GM19468 (cell line): ENCODE results near the gene GP1BA.

ENCODE experiments used
- ATAC-seq: cut with Tn5 transposase; IDR thresholded peaks from one replicate; pipeline ENCODE4 v1.9.1; 2021; ENCODE audit warnings: mild to moderate bottlenecking, moderate library complexity, moderate number of reproducible peaks; ENCODE audit not compliant: unreplicated experiment; ENCODE audit errors: extremely low read depth

The GP1BA gene

DNA sequence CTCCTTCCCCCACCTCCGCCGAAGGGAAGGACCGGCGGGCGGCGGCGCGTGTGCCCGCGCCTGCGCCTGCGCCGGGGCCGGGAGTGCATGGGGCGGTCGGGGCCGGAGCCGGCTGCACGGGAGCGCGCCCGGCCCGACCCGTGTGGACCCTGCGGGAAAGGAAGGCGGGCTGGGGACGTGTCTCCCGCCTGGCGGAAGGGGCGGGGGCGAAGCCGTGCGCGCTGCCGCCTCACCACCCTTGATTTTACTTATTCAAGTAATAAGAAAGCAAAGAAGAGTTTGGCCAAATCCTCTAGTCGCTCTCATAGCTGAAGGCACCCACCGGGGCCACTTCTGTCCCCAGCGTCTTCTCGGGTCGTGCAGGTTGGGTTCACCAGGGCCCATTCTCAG is 16.8 kb downstream of the GP1BA start:
- ATAC-seq, result no peak

DNA sequence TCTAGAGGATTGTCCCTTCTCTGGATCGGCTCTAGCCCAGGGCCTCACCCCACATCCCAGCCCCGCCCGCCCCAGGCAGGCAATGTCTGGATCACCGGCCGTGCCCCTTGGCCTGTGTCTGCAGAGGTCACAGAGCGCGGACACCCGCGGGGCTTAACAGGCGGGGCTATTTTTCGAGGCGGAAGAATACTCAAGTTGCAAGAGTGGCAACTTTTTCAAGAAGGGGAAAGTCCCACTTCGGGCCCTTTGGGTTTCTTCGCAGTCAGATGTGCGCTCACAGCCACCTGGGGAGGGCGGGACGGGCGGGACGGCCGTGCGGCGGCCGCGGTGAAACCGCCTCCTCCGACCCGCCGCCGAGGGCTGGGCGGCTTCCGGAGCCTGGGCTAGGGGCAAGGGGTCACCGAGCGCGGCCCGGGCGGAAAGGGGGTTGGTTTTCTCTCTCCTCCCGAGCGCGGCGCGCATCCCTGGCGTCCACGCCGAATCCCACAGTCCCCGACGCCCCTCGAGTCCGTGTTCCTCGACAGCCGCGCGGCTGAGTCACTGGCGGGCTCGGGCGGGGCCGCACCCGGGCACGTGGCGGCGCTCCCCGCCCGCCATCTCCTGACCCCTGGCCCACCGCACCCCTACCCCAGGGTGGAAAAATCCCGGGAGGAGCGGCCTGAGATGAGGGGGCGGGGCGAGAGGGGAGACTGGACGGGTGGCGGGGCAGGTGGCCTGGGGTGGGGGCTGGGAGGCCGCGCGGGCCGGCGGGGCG is 17.4 kb downstream of the GP1BA start:
- ATAC-seq, result no peak

GRCh38 chr17:4950075-4950745 is 18.1 kb downstream of the GP1BA start:
- no peak for ATAC-seq

DNA sequence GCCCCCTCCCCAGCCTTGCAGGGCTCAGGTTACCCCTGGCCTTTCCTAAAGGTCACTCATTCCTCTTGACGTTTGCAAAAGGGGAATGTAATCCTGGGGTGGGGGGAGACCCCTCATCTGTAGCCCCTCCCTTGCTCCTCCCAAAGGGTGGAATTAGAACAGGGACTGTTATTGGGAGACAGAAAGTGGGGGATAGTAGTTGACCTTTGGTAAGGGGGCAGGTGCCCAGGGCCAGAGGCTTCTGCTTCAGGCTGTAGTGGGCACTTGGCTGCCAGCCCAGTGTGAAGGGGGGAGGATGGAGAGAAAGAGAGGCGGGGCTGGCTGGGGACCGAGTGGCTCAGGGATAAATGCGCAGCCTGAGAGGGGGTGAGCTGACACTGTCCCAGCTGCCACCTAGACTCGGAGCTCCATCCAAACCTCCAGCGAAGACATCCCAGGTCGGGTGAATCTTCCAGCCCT is 18.7 kb downstream of the GP1BA start, which contains the start of gene ENO3:
ENO3 (plus strand) TSS at position 374 of the 459 bp plus-strand sequence. CDS start 711 bp downstream, outside the sequence.
- no peak for ATAC-seq

- no peak for ATAC-seq
Measured at GRCh38 chr17:4951486-4951885, 19.4 kb downstream of the GP1BA start.

- ATAC-seq, result no peak
Measured at GRCh38 chr17:4953451-4953961, 21.4 kb downstream of the GP1BA start.

DNA sequence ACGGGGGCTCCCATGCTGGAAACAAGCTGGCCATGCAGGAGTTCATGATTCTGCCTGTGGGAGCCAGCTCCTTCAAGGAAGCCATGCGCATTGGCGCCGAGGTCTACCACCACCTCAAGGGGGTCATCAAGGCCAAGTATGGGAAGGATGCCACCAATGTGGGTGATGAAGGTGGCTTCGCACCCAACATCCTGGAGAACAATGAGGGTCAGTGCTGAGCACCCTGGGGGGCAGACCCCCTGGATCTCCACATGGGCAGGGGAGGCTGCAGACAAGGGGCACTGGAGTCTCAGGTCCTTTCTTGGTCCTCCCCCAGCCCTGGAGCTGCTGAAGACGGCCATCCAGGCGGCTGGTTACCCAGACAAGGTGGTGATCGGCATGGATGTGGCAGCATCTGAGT is 23.0 kb downstream of the GP1BA start:
- no peak for ATAC-seq

DNA sequence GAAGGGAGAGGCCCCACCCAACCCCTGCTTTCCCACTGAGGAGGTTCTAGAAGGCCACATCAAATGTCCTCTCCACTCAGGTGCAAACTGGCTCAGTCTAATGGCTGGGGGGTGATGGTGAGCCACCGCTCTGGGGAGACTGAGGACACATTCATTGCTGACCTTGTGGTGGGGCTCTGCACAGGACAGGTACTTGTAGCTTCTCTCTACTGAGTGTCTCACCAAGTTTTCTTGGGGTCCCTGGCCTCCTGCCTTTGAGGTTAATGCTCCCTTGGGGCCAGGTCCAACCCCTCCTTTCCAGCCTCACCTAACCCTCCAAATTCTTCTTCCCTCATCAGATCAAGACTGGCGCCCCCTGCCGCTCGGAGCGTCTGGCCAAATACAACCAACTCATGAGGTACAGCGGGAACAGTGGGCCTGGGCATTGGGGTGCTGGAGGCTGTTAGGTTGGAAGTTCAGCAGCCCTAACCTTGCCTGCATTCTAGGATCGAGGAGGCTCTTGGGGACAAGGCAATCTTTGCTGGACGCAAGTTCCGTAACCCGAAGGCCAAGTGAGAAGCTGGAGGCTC is 24.5 kb downstream of the GP1BA start:
- no peak for ATAC-seq

DNA sequence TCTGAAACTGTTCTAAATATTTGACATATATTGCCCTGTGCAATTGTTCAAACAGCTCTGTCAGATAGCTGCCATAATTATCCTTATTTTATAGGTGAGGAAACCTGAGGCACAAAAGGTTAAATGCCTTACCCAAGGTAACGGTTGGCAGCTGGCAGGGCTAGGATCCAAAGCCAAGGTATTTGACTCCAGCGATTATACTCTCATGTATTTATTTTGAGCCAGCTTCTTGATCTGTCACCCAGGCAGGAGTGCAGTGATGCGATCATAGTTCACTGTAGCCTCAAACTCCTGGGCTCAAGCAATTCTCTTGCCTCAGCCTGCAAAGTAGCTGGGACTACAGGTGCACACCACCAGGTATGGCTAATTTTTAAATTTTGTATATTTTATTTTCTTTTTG is 26.0 kb downstream of the GP1BA start:
- no peak for ATAC-seq

GRCh38 chr17:4959261-4959965 is 27.3 kb downstream of the GP1BA start:
- no peak for ATAC-seq

- ATAC-seq, result no peak
Measured at GRCh38 chr17:4960279-4960922, 28.3 kb downstream of the GP1BA start.

DNA sequence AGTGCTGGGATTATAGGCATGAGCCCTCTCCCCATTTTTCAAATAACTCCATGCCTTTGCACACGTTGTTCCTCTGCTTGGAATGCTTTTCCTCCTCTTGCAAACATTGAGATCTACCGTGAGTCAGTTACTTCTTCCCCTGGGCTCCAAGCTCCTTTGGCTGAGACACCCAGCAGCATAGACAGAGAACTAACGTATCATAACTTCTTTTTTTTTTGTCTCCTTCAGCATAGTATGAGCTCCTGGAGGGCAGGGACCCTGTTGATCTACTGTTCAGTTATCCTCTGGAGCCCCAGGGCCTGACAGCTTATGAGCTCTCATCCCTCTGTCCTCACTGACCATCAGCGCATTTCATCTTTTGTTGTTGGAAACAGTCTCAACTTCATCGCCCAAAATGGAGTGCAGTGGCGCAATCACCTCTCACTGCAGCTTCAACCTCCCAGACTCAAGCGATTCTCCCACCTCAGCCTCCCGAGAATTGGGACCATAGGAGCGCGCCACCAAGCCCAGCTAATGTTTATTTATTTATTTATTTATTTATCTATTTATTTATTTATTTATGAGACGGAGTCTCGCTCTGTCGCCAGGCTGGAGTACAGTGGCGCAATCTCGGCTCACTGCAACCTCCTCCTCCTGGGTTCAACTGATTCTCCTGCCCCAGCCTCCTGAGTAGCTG is 33.4 kb downstream of the GP1BA start:
- ATAC-seq, result no peak

DNA sequence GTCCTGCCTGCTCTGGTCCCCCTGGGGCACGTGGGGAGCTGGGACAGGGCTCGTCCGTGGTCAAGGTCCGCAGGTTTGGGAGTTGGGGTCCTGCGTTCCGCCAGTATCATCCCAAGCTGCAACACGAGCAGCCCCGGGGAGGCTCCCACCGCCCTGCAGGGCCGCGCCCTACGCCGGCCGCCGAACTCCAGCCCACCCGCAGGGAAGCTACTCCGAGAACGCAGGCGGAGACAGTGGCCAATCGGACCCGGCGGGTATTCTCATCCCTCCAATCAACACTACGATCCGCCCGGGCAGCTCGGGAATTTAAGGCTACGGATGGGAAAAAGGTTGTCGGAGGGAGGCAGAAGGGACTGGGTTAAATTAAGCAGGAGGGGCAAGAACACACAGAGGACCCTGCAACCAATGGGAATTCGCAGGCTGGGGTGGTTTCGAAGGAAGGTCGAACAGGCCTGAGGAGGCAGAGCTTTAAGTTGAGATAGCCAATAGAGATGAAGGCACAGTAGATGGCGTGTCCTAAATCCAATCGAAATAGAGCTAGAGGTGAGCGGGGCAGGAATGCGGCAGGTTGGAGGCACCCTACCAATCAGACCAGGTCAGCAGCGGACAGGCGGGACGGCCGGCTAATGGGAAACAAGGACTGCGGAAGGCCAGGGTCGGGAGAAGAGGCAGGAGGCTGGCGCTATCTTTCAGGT is 34.9 kb downstream of the GP1BA start:
- peak; percentile 75 for ATAC-seq

DNA sequence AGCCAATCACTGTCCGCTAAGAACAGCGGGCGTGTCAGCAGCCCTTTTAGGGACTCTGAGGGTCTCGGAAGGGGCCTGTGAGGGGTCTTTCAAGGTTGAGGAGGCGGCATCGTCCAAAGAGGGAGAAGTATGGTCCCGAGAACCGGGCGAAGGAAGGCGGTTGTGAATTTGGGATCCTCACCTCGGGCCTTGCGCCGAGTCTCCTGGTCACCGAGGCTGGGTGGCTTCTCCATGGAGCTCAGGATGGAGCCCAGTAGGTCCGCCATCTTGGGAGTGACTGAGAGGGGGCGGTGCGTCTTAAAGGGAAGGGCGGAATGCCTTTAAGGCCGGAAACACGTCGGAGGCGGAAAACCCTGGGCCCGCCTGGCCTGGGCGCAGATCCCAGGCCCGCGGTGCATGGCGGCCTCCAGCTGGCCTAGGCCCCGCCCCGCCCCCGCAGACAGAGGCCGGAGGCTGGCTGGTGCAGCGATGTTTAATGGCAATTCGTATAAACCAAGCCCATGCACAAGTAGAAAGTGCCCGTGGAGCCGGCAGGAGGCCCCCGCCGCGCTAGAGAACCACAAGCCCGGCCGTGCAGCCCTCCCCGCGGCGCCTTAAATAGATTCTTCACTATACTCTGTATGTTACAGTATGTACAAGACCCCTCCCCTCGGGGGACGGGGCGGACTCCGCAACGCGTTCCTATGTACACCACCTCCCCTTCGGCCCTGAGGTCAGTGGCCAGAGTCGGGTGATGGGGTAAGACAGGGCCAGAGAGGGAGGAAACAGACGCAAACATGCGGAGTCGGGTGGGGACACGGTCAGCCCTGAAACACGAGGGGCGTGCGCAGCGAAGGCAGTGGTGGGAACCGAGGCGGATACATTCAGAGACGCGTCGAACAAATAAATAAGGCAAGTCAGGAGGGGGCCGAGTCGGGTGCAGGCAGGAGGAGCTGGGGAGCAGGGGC is 35.7 kb downstream of the GP1BA start, which contains the start of gene SPAG7:
SPAG7 (minus strand) TSS at position 279 of the 947 bp plus-strand sequence; CDS start at position 266, 13 bp downstream.
- ATAC-seq, result peak; percentile 44

GRCh38 chr17:4968486-4969046 is 36.5 kb downstream of the GP1BA start:
- ATAC-seq, result no peak

- ATAC-seq, result no peak
Measured at GRCh38 chr17:4969047-4969550, 37.0 kb downstream of the GP1BA start.

DNA sequence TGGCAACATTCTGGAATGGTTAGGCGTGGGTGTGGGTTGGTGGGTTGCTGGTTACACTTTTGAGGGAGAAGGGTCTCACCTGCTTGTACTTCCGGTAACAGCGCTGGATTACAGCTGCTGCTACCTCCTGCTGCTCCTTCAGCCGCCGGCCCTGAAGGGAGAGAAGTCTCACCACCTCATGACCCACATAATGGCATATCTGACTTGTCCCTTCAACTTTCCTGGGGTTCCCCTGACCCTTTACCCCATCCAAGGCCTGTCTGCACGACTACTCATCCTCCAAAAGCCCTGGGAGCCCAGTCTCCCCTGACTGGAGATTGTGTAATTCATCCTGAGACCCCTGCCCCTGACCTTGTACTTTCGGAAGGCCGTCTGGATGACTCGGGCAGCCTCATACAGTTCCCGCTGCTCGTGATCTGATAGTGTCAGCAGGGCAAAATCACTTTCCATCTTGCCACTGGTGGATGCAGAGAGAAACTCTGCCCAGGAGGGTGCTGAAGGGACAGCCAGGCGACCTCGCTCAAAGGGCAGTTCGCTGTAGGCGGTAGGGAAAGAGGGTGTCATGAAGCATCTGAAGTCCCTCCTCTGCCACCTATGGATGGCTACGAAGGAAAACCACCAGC is 37.6 kb downstream of the GP1BA start:
- ATAC-seq, result no peak
